Transverse colon (tissue), 4 donors: ENCODE data around the gene SLC38A6.

Source experiments
- CTCF ChIP-seq, 5 experiments: fragments of 200-600 bp in 3 of 5; fragments of 450-650 bp in 2 of 5; sonication (generic) in 3 of 5; IDR thresholded peaks; 1 replicate in 2 of 5; 2 replicates in 3 of 5; pipeline ENCODE4 v1.5.1; 2016 to 2017; ENCODE audit warnings: antibody characterized with exemption in 5 of 5, inconsistent platforms in 3 of 5, mild to moderate bottlenecking in 2 of 5, moderate library complexity in 1 of 5
- POLR2AphosphoS5 ChIP-seq, 3 donors: sonication (generic); formaldehyde crosslinking; IDR thresholded peaks; one replicate each; pipeline ENCODE4 v1.6.1; 2016; ENCODE audit warnings: antibody characterized with exemption in 3 of 3

- no peak for TF ChIP-seq POLR2AphosphoS5 (IDR thresholded peaks at IDR 0.05)
- TF ChIP-seq CTCF (IDR thresholded peaks at IDR 0.05) = no peak
These were observed 8.0 kb upstream of the SLC38A6 start for GRCh38 chr14:60973070-60973469.
